DOHH2 (cell line): ENCODE results near the gene PDE4D.

Source experiments
- CTCF ChIP-seq: fragments of 200-600 bp; sonication (generic); IDR thresholded peaks from one replicate; pipeline ENCODE4 v1.5.1; 2014; ENCODE audit warnings: antibody characterized with exemption, mild to moderate bottlenecking, low read depth, low read length; ENCODE audit not compliant: poor library complexity, severe bottlenecking
- EZH2phosphoT487 ChIP-seq: fragments of 200-600 bp; sonication (generic); IDR thresholded peaks from 2 replicates; pipeline ENCODE4 v1.6.1; 2017; ENCODE audit warnings: borderline replicate concordance, mild to moderate bottlenecking, antibody characterized with exemption, low read length, moderate library complexity, mixed read lengths

GRCh38 chr5:59055745-59056448 is 837.6 kb downstream of the PDE4D start:
- no peak for TF ChIP-seq CTCF
- no peak for TF ChIP-seq EZH2phosphoT487
